Transverse colon (tissue), 3 donors: Measurements from ENCODE around the gene SPDYE9.
"Not testable (repeated sequence)": the region's sequence is repeated elsewhere in the genome, so short reads cannot be mapped to it uniquely, and the experiment has no call there.

Experiments used
- CTCF ChIP-seq, 5 experiments: fragments of 200-600 bp in 3 of 5; fragments of 450-650 bp in 2 of 5; sonication (generic) in 3 of 5; IDR thresholded peaks; 1 replicate in 2 of 5; 2 replicates in 3 of 5; pipeline ENCODE4 v1.5.1; 2016 to 2017; ENCODE audit warnings: antibody characterized with exemption in 5 of 5, inconsistent platforms in 3 of 5, mild to moderate bottlenecking in 2 of 5, moderate library complexity in 1 of 5
- POLR2A ChIP-seq: fragments of 450-650 bp; IDR thresholded peaks from one replicate; pipeline ENCODE4 v1.6.1; 2016; ENCODE audit warnings: antibody characterized with exemption, mild to moderate bottlenecking, moderate library complexity

GRCh38 chr7:73118155-73118554 lies 32.3 kb upstream of the SPDYE9 start:
- TF ChIP-seq POLR2A; CTCF (IDR thresholded peaks at IDR 0.05): not testable (repeated sequence)
